Stomach (tissue), 4 donors: ENCODE data around the gene DRC1.

Source experiments
- CTCF ChIP-seq, 7 experiments: fragments of 450-650 bp in 4 of 7; fragments of 200-600 bp in 3 of 7; sonication (generic) in 3 of 7; IDR thresholded peaks; one replicate each; pipeline ENCODE4 v1.5.1; 2016 to 2019; ENCODE audit warnings: antibody characterized with exemption in 7 of 7, control low read depth in 2 of 7, mild to moderate bottlenecking in 1 of 7
- POLR2AphosphoS5 ChIP-seq, 3 donors: sonication (generic); formaldehyde crosslinking; IDR thresholded peaks; one replicate each; pipeline ENCODE4 v1.6.1; 2016; ENCODE audit warnings: antibody characterized with exemption in 3 of 3

DNA sequence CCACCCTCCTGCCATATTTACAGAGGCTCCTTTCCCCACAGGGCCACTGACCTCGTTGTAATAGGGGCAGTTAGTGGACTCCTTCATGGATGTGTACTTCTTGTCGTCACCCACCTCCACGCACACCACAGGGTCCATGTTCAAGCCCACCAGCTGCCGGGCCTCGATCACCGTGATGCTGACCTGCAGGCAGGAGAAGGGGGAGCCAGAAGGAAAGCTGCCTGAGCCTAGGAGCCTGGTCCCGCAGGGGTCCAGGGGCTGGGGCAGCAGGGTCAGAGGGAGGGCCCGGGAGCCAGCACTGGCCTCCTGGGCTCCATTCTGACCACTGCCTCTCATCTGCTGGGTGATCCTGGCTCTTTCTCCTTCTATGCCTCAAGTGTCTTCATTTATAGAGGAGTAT lies 93.2 kb downstream of the DRC1 start:
- TF ChIP-seq CTCF (IDR thresholded peaks at IDR 0.05) (no peak), POLR2AphosphoS5 (IDR thresholded peaks at IDR 0.05) (no peak)
